ENCODE data around the gene HSP90AA1.

- TF ChIP-seq POLR2A (IDR thresholded peaks at IDR 0.05): no peak
- TF ChIP-seq, protein P1, sequence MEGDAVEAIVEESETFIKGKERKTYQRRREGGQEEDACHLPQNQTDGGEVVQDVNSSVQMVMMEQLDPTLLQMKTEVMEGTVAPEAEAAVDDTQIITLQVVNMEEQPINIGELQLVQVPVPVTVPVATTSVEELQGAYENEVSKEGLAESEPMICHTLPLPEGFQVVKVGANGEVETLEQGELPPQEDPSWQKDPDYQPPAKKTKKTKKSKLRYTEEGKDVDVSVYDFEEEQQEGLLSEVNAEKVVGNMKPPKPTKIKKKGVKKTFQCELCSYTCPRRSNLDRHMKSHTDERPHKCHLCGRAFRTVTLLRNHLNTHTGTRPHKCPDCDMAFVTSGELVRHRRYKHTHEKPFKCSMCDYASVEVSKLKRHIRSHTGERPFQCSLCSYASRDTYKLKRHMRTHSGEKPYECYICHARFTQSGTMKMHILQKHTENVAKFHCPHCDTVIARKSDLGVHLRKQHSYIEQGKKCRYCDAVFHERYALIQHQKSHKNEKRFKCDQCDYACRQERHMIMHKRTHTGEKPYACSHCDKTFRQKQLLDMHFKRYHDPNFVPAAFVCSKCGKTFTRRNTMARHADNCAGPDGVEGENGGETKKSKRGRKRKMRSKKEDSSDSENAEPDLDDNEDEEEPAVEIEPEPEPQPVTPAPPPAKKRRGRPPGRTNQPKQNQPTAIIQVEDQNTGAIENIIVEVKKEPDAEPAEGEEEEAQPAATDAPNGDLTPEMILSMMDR (IDR thresholded peaks at IDR 0.05 in 8 of 11, conservative IDR thresholded peaks at IDR 0.05 in 3 of 11): no peak
Measured at GRCh38 chr14:102086709-102086971, 204 bp downstream of the HSP90AA1 start.

Measured in spleen (tissue), 7 donors.